GM10248 (cell line): Measurements from ENCODE around the gene MAEA.
"Not testable (repeated sequence)": the region's sequence is repeated elsewhere in the genome, so short reads cannot be mapped to it uniquely, and the experiment has no call there.

Experiments used
- CTCF ChIA-PET: fragments of 300-600 bp; sonication (Branson Sonifier 250); formaldehyde crosslinking; extraction: SDS; loops from one replicate; lab custom pipeline; 2021; ENCODE audit warnings: antibody characterized with exemption; lab: Yijun Ruan, JAX
- POLR2A ChIA-PET: fragments of 350-650 bp; sonication (Branson Sonifier 250); formaldehyde crosslinking; extraction: SDS; loops from one replicate; lab custom pipeline; 2020; ENCODE audit warnings: antibody characterized with exemption; lab: Yijun Ruan, JAX
- DNase-seq: peaks from one replicate; pipeline ENCODE4 v3.0.0; 2012; ENCODE audit errors: extremely low spot score
- CTCF ChIP-seq: IDR thresholded peaks from 2 replicates; pipeline ENCODE4 v1.5.1; 2012; ENCODE audit warnings: mild to moderate bottlenecking, low read depth; ENCODE audit errors: extremely low read depth, missing control alignments, control extremely low read depth

MAEA gene

DNA sequence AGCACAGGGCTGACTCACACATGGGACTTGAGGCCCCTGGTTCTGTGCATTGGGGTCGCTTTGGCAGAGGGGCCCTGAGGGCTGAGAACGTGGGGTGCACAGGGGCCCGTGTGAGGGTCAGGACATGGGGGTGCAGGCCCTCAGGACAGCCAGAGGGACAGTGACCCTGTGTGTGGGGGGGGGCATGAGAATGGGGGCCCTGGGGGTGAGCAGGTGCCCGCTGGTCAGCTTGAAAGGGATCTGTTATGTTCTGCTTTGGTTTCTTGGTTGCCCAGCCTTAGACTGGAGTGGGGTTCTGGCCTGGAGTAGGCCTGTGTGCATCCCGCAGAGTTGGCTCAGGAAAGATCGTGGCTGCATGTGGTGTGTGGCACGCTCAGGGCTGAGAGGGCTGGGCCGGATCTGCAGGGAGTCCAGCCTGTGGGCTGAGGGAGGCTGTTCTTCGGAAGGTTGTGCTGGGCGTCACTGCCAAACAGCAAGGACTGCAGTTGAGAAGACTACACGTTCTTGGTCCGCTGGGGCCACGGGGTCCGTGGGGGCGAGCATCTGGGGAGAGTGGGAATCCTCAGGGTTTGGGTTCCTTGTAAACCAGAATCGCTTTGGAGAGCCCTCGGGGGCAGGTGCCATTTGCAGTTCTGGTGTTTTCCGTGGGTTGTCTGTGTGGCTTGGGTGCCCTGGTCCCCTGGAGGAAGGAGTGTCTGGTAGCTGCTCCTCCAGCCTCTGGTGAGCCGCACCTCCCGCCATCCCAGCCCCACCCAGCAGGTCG lies 42.1 kb downstream of the MAEA start:
- TF ChIP-seq CTCF: no peak
- CTCF ChIA-PET: interaction anchor here (1.2 to 1.4 kb wide), 2 partner anchors 14 to 25 kb away, joined by 3 to 5 read pairs; partner anchors contain the start of gene UVSSA
- DNase-seq: no peak
- POLR2A ChIA-PET: no interaction called here

DNA sequence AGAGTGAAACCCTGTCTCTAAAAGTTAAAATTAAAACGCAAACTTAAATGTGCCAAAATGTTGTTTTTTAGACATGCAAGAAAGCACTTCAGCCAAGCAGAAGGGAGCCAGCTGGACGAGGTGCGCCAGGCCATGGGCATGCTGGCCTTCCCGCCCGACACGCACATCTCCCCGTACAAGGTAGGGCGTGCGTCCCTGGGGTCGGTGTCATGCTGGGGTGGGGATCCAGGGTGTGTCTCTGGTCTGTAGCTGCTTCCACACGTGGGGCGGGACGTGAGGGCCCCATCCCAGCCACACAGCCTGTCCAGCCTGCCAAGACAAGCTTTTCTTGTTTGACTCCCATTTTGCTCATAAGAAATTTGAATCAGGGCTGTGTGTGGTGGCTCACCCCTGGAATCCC lies 43.0 kb downstream of the MAEA start:
- CTCF ChIA-PET: interaction anchor here (1.2 to 1.4 kb wide), 2 partner anchors 13 to 24 kb away, joined by 3 to 5 read pairs; partner anchors contain the start of gene UVSSA
- DNase-seq: no peak
- POLR2A ChIA-PET: no interaction called here
- TF ChIP-seq CTCF: no peak

DNA sequence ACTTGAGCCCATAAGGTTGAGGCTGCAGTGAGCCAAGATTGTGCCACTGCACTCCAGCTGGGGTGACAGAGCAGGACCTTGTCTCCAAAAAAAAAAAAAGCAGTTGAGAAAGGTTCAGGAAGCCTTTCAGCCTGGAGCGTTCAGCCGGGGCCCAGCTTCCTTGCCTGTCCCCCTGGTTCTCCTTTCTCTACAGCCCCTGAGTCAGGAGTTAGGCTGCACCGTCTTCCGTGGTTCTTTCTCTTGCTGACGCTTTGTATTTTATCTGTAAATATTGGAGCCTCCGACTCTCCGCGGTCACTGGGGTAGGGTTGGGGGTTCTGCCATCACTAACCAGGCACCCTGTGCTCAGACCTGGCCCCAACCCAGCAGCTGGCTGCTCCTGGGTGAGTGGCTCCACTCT lies 43.6 kb downstream of the MAEA start:
- TF ChIP-seq CTCF: no peak
- CTCF ChIA-PET: interaction anchor here (1.4 kb wide), 1 partner anchor 23 kb away, joined by 3 read pairs; no protein-coding TSS in a partner anchor
- POLR2A ChIA-PET: no interaction called here
- DNase-seq: no peak

GRCh38 chr4:1333851-1334578 lies 44.3 kb downstream of the MAEA start:
- CTCF ChIA-PET, POLR2A ChIA-PET, DNase-seq: not testable (repeated sequence)

GRCh38 chr4:1334579-1334895 lies 44.8 kb downstream of the MAEA start:
- TF ChIP-seq CTCF: no peak
- ChIA-PET CTCF (no interaction called here), POLR2A (no interaction called here)
- no peak for DNase-seq

DNA sequence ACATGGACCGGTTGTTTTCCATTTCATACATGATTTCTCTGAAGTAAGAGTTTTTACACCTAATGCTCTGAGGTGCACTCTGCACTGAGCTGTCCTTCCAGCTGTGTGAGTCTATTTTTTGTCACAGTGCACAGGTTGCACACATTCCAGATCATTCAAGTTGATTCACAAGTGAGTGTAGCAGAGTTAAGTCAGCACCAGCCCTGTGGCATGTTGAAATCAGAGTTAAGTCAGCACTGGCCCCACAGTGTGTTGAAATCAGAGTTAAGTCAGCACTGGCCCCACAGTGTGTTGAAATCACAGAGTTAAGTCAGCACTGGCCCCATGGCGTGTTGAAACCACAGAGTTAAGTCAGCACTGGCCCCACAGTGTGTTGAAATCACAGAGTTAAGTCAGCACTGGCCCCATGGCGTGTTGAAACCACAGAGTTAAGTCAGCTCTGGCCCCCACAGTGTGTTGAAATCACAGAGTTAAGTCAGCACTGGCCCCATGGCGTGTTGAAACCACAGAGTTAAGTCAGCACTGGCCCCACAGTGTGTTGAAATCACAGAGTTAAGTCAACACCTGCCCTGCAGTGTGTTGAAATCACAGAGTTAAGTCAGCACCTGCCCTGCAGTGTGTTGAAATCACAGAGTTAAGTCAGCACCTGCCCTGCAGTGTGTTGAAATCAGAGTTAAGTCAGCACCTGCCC lies 45.6 kb downstream of the MAEA start:
- DNase-seq, POLR2A ChIA-PET, CTCF ChIA-PET: not testable (repeated sequence)

GRCh38 chr4:1336088-1336491 lies 46.4 kb downstream of the MAEA start:
- DNase-seq: no peak
- TF ChIP-seq CTCF: no peak
- ChIA-PET CTCF (interaction anchor here (1.2 kb wide), 1 partner anchor 68 kb away, joined by 5 read pairs; no protein-coding TSS in a partner anchor), POLR2A (no interaction called here)
